GM12873 (cell line): Measurements from ENCODE around the gene HTR3D.

Experiments used
- CTCF ChIP-seq: IDR thresholded peaks from 2 replicates; pipeline ENCODE4 v1.5.1; 2012; ENCODE audit warnings: low read depth, mild to moderate bottlenecking, moderate library complexity, low read length, control low read depth; ENCODE audit not compliant: insufficient read depth; ENCODE audit errors: missing control alignments

Gene HTR3D

GRCh38 chr3:183991403-183991802 is 40.1 kb upstream of the HTR3D start:
- no peak for TF ChIP-seq CTCF

DNA sequence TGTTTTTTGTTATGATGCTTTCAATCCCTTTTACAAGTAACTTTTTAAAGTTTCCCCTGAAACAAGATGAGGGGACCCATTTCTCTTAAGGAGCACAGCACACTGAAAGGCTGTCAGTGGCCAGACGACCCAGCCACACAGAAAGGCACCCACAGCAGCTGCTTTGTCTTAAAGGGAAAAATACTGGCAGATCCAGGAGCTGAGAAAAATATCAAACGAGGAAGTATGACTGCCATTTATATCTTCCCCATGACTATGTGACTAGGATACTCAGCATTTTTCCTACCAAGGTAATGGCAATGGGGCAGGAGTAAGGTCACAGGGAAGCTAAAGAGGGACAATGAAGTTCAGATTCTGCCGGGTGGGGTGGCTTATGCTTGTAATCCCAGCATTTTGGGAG is 29.8 kb upstream of the HTR3D start:
- no peak for TF ChIP-seq CTCF

DNA sequence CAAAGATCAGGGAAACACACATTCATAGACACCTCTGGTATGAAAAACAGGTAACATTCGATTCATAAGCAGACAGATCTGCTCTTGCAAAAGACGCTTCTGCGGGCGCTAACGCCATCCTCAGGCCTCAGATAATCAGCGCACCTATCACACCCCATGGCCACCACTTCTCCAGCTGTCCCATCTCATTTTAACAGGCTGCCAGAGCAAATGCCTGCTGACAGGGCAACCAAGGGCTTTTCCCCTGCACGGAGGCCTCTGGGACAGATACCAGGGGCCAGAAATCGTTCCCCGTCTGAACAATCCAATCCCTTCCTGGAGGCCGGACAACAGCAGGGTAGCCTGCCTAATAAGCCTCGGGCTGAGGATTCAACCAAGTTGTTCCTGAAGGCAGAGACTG is 29.1 kb upstream of the HTR3D start:
- TF ChIP-seq CTCF: no peak

- TF ChIP-seq CTCF: no peak
Observed at GRCh38 chr3:184003187-184003967, 28.2 kb upstream of the HTR3D start.

DNA sequence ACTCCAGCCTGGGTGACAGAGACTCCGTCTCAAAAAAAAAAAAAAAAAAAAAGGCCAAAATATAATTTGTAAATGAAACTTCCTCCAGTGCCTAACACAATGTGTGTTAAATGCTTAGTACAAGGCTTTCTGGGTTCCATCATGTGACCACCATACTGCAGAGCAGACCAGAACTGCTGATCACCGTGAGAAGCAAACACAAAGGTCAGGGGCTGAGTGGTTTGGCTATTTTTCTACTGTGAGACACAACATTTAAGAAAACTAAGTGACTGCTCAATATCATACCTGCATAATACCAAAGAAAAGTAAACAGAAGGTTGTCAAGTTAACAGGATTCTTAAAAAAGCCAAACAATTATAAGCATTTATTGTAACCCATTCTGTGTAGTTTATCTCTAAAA is 27.1 kb upstream of the HTR3D start:
- no peak for TF ChIP-seq CTCF

GRCh38 chr3:184005941-184006507 is 25.5 kb upstream of the HTR3D start:
- no peak for TF ChIP-seq CTCF

- TF ChIP-seq CTCF: no peak
Observed at GRCh38 chr3:184008161-184008560, 23.4 kb upstream of the HTR3D start.
